ENCODE measurements around the gene RHOG.

The RHOG gene

GRCh38 chr11:3856856-3857553 lies 16.2 kb upstream of the RHOG start:
- Histone ChIP-seq H3K9ac (ENCODE audit: low read depth, low read length) (no peak overlapping the region), H3K27me3 (ENCODE audit: control insufficient read depth, insufficient read depth, low read length) (peaks cover 14% of the 10 kb centered on the region), H3K4me3 (ENCODE audit: low read depth, low read length) (peak overlapping the region; percentile 59), H3K9me3 (ENCODE audit: control insufficient read depth, insufficient read depth, low read length) (no peaks in the 10 kb centered on the region), H3K4me1 (ENCODE audit: control insufficient read depth, insufficient read depth, low read length) (peaks cover 19% of the 10 kb centered on the region), H3K36me3 (ENCODE audit: control insufficient read depth, insufficient read depth, low read length) (no peaks in the 10 kb centered on the region)

GRCh38 chr11:3855808-3856491 lies 15.2 kb upstream of the RHOG start:
- H3K27me3 ChIP-seq (ENCODE audit: control insufficient read depth, insufficient read depth, low read length) = peaks cover 14% of the 10 kb centered on the region
- no peaks in the 10 kb centered on the region for H3K9me3 ChIP-seq (ENCODE audit: control insufficient read depth, insufficient read depth, low read length)
- H3K4me1 ChIP-seq (ENCODE audit: control insufficient read depth, insufficient read depth, low read length) = peaks cover 18% of the 10 kb centered on the region
- no peak overlapping the region for H3K9ac ChIP-seq (ENCODE audit: low read depth, low read length)
- H3K4me3 ChIP-seq (ENCODE audit: low read depth, low read length) = peak overlapping the region; percentile 59
- H3K36me3 ChIP-seq (ENCODE audit: control insufficient read depth, insufficient read depth, low read length) = no peaks in the 10 kb centered on the region

GRCh38 chr11:3854977-3855807 lies 14.4 kb upstream of the RHOG start, which contains the start of gene STIM1:
Gene STIM1 (plus strand): TSS chr11:3855664. CDS start chr11:3856271, 607 bp downstream.
- Histone ChIP-seq H3K4me1 (ENCODE audit: control insufficient read depth, insufficient read depth, low read length) (peaks cover 18% of the 10 kb centered on the region), H3K9ac (ENCODE audit: low read depth, low read length) (peak within 1 kb of the TSS; percentile 76), H3K9me3 (ENCODE audit: control insufficient read depth, insufficient read depth, low read length) (no peaks in the 10 kb centered on the region), H3K36me3 (ENCODE audit: control insufficient read depth, insufficient read depth, low read length) (no peaks in the 10 kb centered on the region), H3K27me3 (ENCODE audit: control insufficient read depth, insufficient read depth, low read length) (peaks cover 14% of the 10 kb centered on the region), H3K4me3 (ENCODE audit: low read depth, low read length) (peak within 1 kb of the TSS; percentile 84)

- Histone ChIP-seq H3K4me3 (ENCODE audit: low read depth, low read length) (peak overlapping the region; percentile 84), H3K4me1 (ENCODE audit: control insufficient read depth, insufficient read depth, low read length) (peaks cover 18% of the 10 kb centered on the region), H3K9me3 (ENCODE audit: control insufficient read depth, insufficient read depth, low read length) (no peaks in the 10 kb centered on the region), H3K9ac (ENCODE audit: low read depth, low read length) (peak overlapping the region; percentile 76), H3K36me3 (ENCODE audit: control insufficient read depth, insufficient read depth, low read length) (no peaks in the 10 kb centered on the region), H3K27me3 (ENCODE audit: control insufficient read depth, insufficient read depth, low read length) (peaks cover 14% of the 10 kb centered on the region)
Measured at GRCh38 chr11:3854660-3854976, 13.9 kb upstream of the RHOG start.

GRCh38 chr11:3853899-3854659 lies 13.3 kb upstream of the RHOG start:
- Histone ChIP-seq H3K36me3 (ENCODE audit: control insufficient read depth, insufficient read depth, low read length) (no peaks in the 10 kb centered on the region), H3K27me3 (ENCODE audit: control insufficient read depth, insufficient read depth, low read length) (peaks cover 14% of the 10 kb centered on the region), H3K4me1 (ENCODE audit: control insufficient read depth, insufficient read depth, low read length) (peaks cover 14% of the 10 kb centered on the region), H3K9me3 (ENCODE audit: control insufficient read depth, insufficient read depth, low read length) (no peaks in the 10 kb centered on the region), H3K4me3 (ENCODE audit: low read depth, low read length) (peak overlapping the region; percentile 84), H3K9ac (ENCODE audit: low read depth, low read length) (peak overlapping the region; percentile 76)

GRCh38 chr11:3853545-3853842 lies 12.7 kb upstream of the RHOG start:
- no peak overlapping the region for H3K4me3 ChIP-seq (ENCODE audit: low read depth, low read length)
- peaks cover 14% of the 10 kb centered on the region for H3K27me3 ChIP-seq (ENCODE audit: control insufficient read depth, insufficient read depth, low read length)
- peaks cover 14% of the 10 kb centered on the region for H3K4me1 ChIP-seq (ENCODE audit: control insufficient read depth, insufficient read depth, low read length)
- no peaks in the 10 kb centered on the region for H3K9me3 ChIP-seq (ENCODE audit: control insufficient read depth, insufficient read depth, low read length)
- no peaks in the 10 kb centered on the region for H3K36me3 ChIP-seq (ENCODE audit: control insufficient read depth, insufficient read depth, low read length)
- H3K9ac ChIP-seq (ENCODE audit: low read depth, low read length) = no peak overlapping the region

GRCh38 chr11:3849297-3849874 lies 8.6 kb upstream of the RHOG start:
- no peaks in the 10 kb centered on the region for H3K27me3 ChIP-seq (ENCODE audit: control insufficient read depth, insufficient read depth, low read length)
- no peaks in the 10 kb centered on the region for H3K36me3 ChIP-seq (ENCODE audit: control insufficient read depth, insufficient read depth, low read length)
- H3K9ac ChIP-seq (ENCODE audit: low read depth, low read length) = no peak overlapping the region
- no peaks in the 10 kb centered on the region for H3K9me3 ChIP-seq (ENCODE audit: control insufficient read depth, insufficient read depth, low read length)
- peaks cover 6% of the 10 kb centered on the region for H3K4me1 ChIP-seq (ENCODE audit: control insufficient read depth, insufficient read depth, low read length)
- no peak overlapping the region for H3K4me3 ChIP-seq (ENCODE audit: low read depth, low read length)

- no peaks in the 10 kb centered on the region for H3K9me3 ChIP-seq (ENCODE audit: control insufficient read depth, insufficient read depth, low read length)
- peaks cover 3% of the 10 kb centered on the region for H3K27me3 ChIP-seq (ENCODE audit: control insufficient read depth, insufficient read depth, low read length)
- no peaks in the 10 kb centered on the region for H3K36me3 ChIP-seq (ENCODE audit: control insufficient read depth, insufficient read depth, low read length)
- no peak overlapping the region for H3K9ac ChIP-seq (ENCODE audit: low read depth, low read length)
- no peaks in the 10 kb centered on the region for H3K4me1 ChIP-seq (ENCODE audit: control insufficient read depth, insufficient read depth, low read length)
- H3K4me3 ChIP-seq (ENCODE audit: low read depth, low read length) = no peak overlapping the region
Measured at GRCh38 chr11:3845670-3846069, 4.9 kb upstream of the RHOG start.

- Histone ChIP-seq H3K9ac (ENCODE audit: low read depth, low read length) (no peak overlapping the region), H3K4me3 (ENCODE audit: low read depth, low read length) (no peak overlapping the region), H3K36me3 (ENCODE audit: control insufficient read depth, insufficient read depth, low read length) (no peaks in the 10 kb centered on the region), H3K4me1 (ENCODE audit: control insufficient read depth, insufficient read depth, low read length) (no peaks in the 10 kb centered on the region), H3K9me3 (ENCODE audit: control insufficient read depth, insufficient read depth, low read length) (no peaks in the 10 kb centered on the region), H3K27me3 (ENCODE audit: control insufficient read depth, insufficient read depth, low read length) (peaks cover 3% of the 10 kb centered on the region)
Measured at GRCh38 chr11:3845246-3845645, 4.5 kb upstream of the RHOG start.

- H3K4me1 ChIP-seq (ENCODE audit: control insufficient read depth, insufficient read depth, low read length) = peaks cover 5% of the 10 kb centered on the region
- H3K4me3 ChIP-seq (ENCODE audit: low read depth, low read length) = no peak overlapping the region
- H3K27me3 ChIP-seq (ENCODE audit: control insufficient read depth, insufficient read depth, low read length) = peaks cover 3% of the 10 kb centered on the region
- H3K36me3 ChIP-seq (ENCODE audit: control insufficient read depth, insufficient read depth, low read length) = no peaks in the 10 kb centered on the region
- no peaks in the 10 kb centered on the region for H3K9me3 ChIP-seq (ENCODE audit: control insufficient read depth, insufficient read depth, low read length)
- no peak overlapping the region for H3K9ac ChIP-seq (ENCODE audit: low read depth, low read length)
Measured at GRCh38 chr11:3843326-3843725, 2.6 kb upstream of the RHOG start.

Measured in iPS-15b (cell line).